Type B pancreatic cell (in vitro differentiated cells): ENCODE data around the gene PDE1C. TPM values are rescaled to one million over a fixed set of nuclear protein-coding genes. Genes with fewer than 3 reads are reported as not detected.

Experiments used
- DNase-seq: peaks from one replicate; pipeline ENCODE4 v3.0.0; 2021; ENCODE audit warnings: mixed read lengths; ENCODE audit not compliant: unreplicated experiment; ENCODE audit errors: extremely low spot score
- H3K27ac Mint-ChIP-seq: 2 replicates; pipeline ENCODE4 v1.8.0; 2021; ENCODE audit warnings: mild to moderate bottlenecking, mixed read lengths
- H3K27me3 Mint-ChIP-seq: 2 replicates; pipeline ENCODE4 v1.8.0; 2021; ENCODE audit warnings: mixed read lengths
- H3K36me3 Mint-ChIP-seq: 2 replicates; pipeline ENCODE4 v1.8.0; 2021; ENCODE audit warnings: mixed read lengths
- H3K4me1 Mint-ChIP-seq: one replicate; pipeline ENCODE4 v1.8.0; 2021; ENCODE audit warnings: mixed read lengths; ENCODE audit not compliant: unreplicated experiment
- H3K4me3 Mint-ChIP-seq: 2 replicates; pipeline ENCODE4 v1.8.0; 2021; ENCODE audit warnings: mild to moderate bottlenecking, mixed read lengths
- H3K9me3 Mint-ChIP-seq: 2 replicates; pipeline ENCODE4 v1.8.0; 2021; ENCODE audit warnings: mixed read lengths
- total RNA-seq: library from RNA; stranded (reverse); gene quantifications from 2 replicates; pipeline ENCODE4 v1.2.1, GENCODE V29; 2021; ENCODE audit warnings: low replicate concordance
- TF ChIP-seq, protein P1 (sequence below): fragments of 200-600 bp; sonication (generic); conservative IDR thresholded peaks from 2 replicates; pipeline ENCODE4 v1.5.0; 2021; ENCODE audit warnings: antibody characterized with exemption, mild to moderate bottlenecking

The PDE1C gene
- total RNA-seq, 1 donor from 2014 or later: 8.5 TPM

GRCh38 chr7:31896925-31897324 lies 173.3 kb downstream of the PDE1C start:
- Mint-ChIP-seq H3K36me3 (peaks cover 5% of the 10 kb centered on the region), H3K27ac (no peak overlapping the region), H3K9me3 (peaks cover 5% of the 10 kb centered on the region), H3K27me3 (peaks cover 10% of the 10 kb centered on the region), H3K4me1 (peaks cover 6% of the 10 kb centered on the region), H3K4me3 (no peak overlapping the region)
- TF ChIP-seq, protein P1, sequence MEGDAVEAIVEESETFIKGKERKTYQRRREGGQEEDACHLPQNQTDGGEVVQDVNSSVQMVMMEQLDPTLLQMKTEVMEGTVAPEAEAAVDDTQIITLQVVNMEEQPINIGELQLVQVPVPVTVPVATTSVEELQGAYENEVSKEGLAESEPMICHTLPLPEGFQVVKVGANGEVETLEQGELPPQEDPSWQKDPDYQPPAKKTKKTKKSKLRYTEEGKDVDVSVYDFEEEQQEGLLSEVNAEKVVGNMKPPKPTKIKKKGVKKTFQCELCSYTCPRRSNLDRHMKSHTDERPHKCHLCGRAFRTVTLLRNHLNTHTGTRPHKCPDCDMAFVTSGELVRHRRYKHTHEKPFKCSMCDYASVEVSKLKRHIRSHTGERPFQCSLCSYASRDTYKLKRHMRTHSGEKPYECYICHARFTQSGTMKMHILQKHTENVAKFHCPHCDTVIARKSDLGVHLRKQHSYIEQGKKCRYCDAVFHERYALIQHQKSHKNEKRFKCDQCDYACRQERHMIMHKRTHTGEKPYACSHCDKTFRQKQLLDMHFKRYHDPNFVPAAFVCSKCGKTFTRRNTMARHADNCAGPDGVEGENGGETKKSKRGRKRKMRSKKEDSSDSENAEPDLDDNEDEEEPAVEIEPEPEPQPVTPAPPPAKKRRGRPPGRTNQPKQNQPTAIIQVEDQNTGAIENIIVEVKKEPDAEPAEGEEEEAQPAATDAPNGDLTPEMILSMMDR: no peak
- no peak for DNase-seq

DNA sequence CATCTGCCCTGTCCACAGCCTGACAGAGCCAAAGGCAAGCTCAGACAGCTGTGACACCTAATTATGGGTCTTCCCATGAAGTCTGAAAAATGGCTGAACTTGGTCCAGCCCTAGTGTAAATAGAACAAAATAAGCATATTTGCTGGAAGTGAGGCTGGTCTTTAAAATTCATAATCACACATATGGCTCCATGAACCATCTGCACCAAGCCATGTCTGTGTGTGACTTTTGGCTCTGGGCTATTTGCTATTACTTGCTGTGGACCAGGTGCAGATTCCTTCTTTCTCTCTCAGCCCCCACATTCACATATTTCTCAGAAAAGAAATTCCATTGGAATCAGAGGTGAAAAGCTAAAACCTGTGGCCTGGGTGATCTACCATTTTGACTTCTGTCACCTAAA lies 175.9 kb downstream of the PDE1C start:
- TF ChIP-seq, protein P1: no peak
- no peak for DNase-seq
- H3K27me3 Mint-ChIP-seq: peaks cover 6% of the 10 kb centered on the region
- H3K9me3 Mint-ChIP-seq: peaks cover 5% of the 10 kb centered on the region
- H3K4me1 Mint-ChIP-seq: peaks cover 6% of the 10 kb centered on the region
- H3K36me3 Mint-ChIP-seq: peaks cover 5% of the 10 kb centered on the region
- no peak overlapping the region for H3K27ac Mint-ChIP-seq
- no peak overlapping the region for H3K4me3 Mint-ChIP-seq

DNA sequence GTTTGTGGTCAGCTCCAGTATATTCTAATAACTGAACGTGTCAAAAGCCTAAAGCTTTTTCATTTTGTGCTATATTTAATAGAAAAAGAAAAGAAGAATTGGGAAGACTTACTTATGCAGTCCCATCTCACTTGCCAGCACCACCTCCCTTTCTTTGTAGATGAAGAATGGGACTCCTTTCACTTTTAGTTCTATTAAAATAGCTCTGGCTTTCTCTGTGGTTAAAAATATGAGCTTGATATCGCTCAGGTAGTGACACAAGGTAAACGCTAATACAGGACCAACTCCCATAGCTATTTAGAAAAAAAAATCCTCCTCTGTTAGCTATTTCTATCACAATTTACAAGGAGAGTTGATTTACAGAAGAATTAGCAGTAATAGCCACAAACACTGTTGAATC lies 176.8 kb downstream of the PDE1C start:
- Mint-ChIP-seq H3K4me1 (peaks cover 6% of the 10 kb centered on the region), H3K27ac (no peak overlapping the region), H3K9me3 (peaks cover 5% of the 10 kb centered on the region), H3K4me3 (no peak overlapping the region), H3K36me3 (peaks cover 5% of the 10 kb centered on the region), H3K27me3 (peaks cover 6% of the 10 kb centered on the region)
- TF ChIP-seq, protein P1: no peak
- DNase-seq: no peak

- Mint-ChIP-seq H3K4me1 (peaks cover 6% of the 10 kb centered on the region), H3K4me3 (no peak overlapping the region), H3K9me3 (peaks cover 5% of the 10 kb centered on the region), H3K36me3 (peaks cover 5% of the 10 kb centered on the region), H3K27me3 (peaks cover 6% of the 10 kb centered on the region), H3K27ac (no peak overlapping the region)
- TF ChIP-seq, protein P1: no peak
- DNase-seq: no peak
These were observed 177.9 kb downstream of the PDE1C start for GRCh38 chr7:31892099-31892829.

- H3K9me3 Mint-ChIP-seq: peaks cover 7% of the 10 kb centered on the region
- no peak overlapping the region for H3K27ac Mint-ChIP-seq
- H3K4me1 Mint-ChIP-seq: peaks cover 3% of the 10 kb centered on the region
- peaks cover 5% of the 10 kb centered on the region for H3K36me3 Mint-ChIP-seq
- H3K27me3 Mint-ChIP-seq: peaks cover 3% of the 10 kb centered on the region
- no peak overlapping the region for H3K4me3 Mint-ChIP-seq
- TF ChIP-seq, protein P1: no peak
- DNase-seq: no peak
These were observed 179.4 kb downstream of the PDE1C start for GRCh38 chr7:31890766-31891165.
